Measurements from ENCODE around the gene CDH4. TPM values are rescaled to one million over a fixed set of nuclear protein-coding genes. Genes with fewer than 3 reads are reported as not detected.

Gene CDH4
- total and polyA plus RNA-seq, 9 of the 15 experiments (the other 6 are each of a cell fraction or from before 2014, with no cell fraction given), result 0.04 TPM; not detected in 8

DNA sequence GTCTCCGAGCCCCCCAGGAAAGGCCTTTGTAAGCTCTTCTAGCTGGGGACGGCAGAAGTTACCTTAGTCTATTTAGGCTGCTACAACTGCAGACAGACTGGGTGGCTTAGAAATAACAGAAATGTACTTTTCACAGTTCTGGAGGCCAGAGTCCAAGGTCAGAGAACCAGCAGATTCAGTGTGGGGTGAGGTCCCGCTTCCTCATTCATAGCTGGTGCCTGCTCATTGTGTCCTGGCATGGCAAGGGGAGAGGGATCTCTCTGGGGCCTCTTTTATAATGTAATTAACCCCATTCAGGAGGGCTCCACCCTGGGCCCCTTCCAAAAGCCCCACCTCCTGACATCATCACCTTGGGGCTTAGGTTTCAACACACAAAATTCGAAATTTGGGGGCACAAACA lies 315.1 kb downstream of the CDH4 start:
- no peak overlapping the region for H3K9ac ChIP-seq (ENCODE audit: insufficient read depth in 1 of 2, low read depth in 2 of 2, low read length in 2 of 2)
- H3K9me1 ChIP-seq (ENCODE audit: control insufficient read depth, insufficient read depth, low read length), result no peaks in the 10 kb centered on the region
- FAIRE-seq (no peak), ATAC-seq (no peak), DNase-seq (ENCODE audit: extremely low read depth in 1 of 4, low spot score in 3 of 4) (no peak)
- H3K4me1 ChIP-seq (replicated peaks in 1 of 2; ENCODE audit: control insufficient read depth in 2 of 2, insufficient read depth in 2 of 2, low read length in 2 of 2), result no peaks in the 10 kb centered on the region
- H4K20me1 ChIP-seq (replicated peaks; ENCODE audit: control insufficient read depth, insufficient read depth, low read length), result no peaks in the 10 kb centered on the region
- in situ Hi-C loops (cut with MboI), result no loop called here
- no peak overlapping the region for H3K4me2 ChIP-seq (ENCODE audit: insufficient read depth, low read length)
- H3K9me3 ChIP-seq (replicated peaks; ENCODE audit: control insufficient read depth, insufficient read depth, low read depth, low read length), result no peaks in the 10 kb centered on the region
- no peaks in the 10 kb centered on the region for H3K36me3 ChIP-seq (ENCODE audit: control insufficient read depth, insufficient read depth, low read length)
- 0% methylated on average over 4 of the region's 4 CpGs for WGBS (ENCODE audit: insufficient coverage, low coverage, missing lambda C conversion rate)
- ChIA-PET POLR2A (interaction anchor here (0.7 kb wide), 2 partner anchors 108 to 1829 kb away, joined by 3 read pairs; no protein-coding TSS in a partner anchor), CTCF (ENCODE audit: low intra/inter-chr PET ratio) (no interaction called here)
- H2AFZ ChIP-seq (ENCODE audit: low read depth, low read length), result no peak overlapping the region
- H3K27me3 ChIP-seq (ENCODE audit: control insufficient read depth in 2 of 2, insufficient read depth in 2 of 2, low read length in 2 of 2), result peaks cover 2 to 65% of the 10 kb centered on the region in 2 experiments; a peak in 4 of 5 replicates
- intact Hi-C loops (cut with micrococcal nuclease), result no loop called here
- H3K4me3 ChIP-seq, result no peak overlapping the region
- no peaks in the 10 kb centered on the region for H3K79me2 ChIP-seq (ENCODE audit: control insufficient read depth, insufficient read depth, low read length)
- no peak for TF ChIP-seq SMARCB1 (IDR thresholded peaks at IDR 0.05; ENCODE audit: insufficient read length, low read depth)
- TF ChIP-seq TBP (optimal IDR thresholded peaks at IDR 0.05; ENCODE audit: low read depth, low read length), result no peak
- no peak for TF ChIP-seq IFI16 (CRISPR knock-in tag; IDR thresholded peaks at IDR 0.05)
- no peak for TF ChIP-seq KDM2B (CRISPR knock-in tag; IDR thresholded peaks at IDR 0.05)
- no peak for TF ChIP-seq ELF2 (CRISPR knock-in tag; IDR thresholded peaks at IDR 0.05)
- TF ChIP-seq, protein P1, sequence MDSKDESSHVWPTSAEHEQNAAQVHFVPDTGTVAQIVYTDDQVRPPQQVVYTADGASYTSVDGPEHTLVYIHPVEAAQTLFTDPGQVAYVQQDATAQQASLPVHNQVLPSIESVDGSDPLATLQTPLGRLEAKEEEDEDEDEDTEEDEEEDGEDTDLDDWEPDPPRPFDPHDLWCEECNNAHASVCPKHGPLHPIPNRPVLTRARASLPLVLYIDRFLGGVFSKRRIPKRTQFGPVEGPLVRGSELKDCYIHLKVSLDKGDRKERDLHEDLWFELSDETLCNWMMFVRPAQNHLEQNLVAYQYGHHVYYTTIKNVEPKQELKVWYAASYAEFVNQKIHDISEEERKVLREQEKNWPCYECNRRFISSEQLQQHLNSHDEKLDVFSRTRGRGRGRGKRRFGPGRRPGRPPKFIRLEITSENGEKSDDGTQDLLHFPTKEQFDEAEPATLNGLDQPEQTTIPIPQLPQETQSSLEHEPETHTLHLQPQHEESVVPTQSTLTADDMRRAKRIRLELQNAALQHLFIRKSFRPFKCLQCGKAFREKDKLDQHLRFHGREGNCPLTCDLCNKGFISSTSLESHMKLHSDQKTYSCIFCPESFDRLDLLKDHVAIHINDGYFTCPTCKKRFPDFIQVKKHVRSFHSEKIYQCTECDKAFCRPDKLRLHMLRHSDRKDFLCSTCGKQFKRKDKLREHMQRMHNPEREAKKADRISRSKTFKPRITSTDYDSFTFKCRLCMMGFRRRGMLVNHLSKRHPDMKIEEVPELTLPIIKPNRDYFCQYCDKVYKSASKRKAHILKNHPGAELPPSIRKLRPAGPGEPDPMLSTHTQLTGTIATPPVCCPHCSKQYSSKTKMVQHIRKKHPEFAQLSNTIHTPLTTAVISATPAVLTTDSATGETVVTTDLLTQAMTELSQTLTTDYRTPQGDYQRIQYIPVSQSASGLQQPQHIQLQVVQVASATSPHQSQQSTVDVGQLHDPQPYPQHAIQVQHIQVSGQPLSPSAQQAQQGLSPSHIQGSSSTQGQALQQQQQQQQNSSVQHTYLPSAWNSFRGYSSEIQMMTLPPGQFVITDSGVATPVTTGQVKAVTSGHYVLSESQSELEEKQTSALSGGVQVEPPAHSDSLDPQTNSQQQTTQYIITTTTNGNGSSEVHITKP (IDR thresholded peaks at IDR 0.05; ENCODE audit: partially characterized antibody), result no peak
- TF ChIP-seq, protein P2, sequence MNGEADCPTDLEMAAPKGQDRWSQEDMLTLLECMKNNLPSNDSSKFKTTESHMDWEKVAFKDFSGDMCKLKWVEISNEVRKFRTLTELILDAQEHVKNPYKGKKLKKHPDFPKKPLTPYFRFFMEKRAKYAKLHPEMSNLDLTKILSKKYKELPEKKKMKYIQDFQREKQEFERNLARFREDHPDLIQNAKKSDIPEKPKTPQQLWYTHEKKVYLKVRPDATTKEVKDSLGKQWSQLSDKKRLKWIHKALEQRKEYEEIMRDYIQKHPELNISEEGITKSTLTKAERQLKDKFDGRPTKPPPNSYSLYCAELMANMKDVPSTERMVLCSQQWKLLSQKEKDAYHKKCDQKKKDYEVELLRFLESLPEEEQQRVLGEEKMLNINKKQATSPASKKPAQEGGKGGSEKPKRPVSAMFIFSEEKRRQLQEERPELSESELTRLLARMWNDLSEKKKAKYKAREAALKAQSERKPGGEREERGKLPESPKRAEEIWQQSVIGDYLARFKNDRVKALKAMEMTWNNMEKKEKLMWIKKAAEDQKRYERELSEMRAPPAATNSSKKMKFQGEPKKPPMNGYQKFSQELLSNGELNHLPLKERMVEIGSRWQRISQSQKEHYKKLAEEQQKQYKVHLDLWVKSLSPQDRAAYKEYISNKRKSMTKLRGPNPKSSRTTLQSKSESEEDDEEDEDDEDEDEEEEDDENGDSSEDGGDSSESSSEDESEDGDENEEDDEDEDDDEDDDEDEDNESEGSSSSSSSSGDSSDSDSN (IDR thresholded peaks at IDR 0.05; ENCODE audit: borderline replicate concordance in 1 of 2, low read depth in 2 of 2, low read length in 2 of 2), result no peak
- TF ChIP-seq DMBX1 (CRISPR knock-in tag; IDR thresholded peaks at IDR 0.05; ENCODE audit: borderline replicate concordance), result no peak
- no peak for TF ChIP-seq NR2F6 (CRISPR knock-in tag; IDR thresholded peaks at IDR 0.05)
- TF ChIP-seq MCM7 (IDR thresholded peaks at IDR 0.05), result no peak
- TF ChIP-seq RBM17 (IDR thresholded peaks at IDR 0.05; ENCODE audit: borderline replicate concordance, low read depth, low read length), result no peak
- TF ChIP-seq RBM15 (IDR thresholded peaks at IDR 0.05; ENCODE audit: insufficient read depth, low read length), result no peak
- TF ChIP-seq ZNF12 (CRISPR knock-in tag; IDR thresholded peaks at IDR 0.05), result no peak
- H3K27ac ChIP-seq (ENCODE audit: extremely low read depth, low read depth, low read length), result no peak overlapping the region
- BruUV-seq (replicated peaks), result no TSS peak
